ENCODE results near the gene PODXL.
A peak's percentile ranks its signal among the peaks of the same experiment; 100 is the strongest.
"Not testable (repeated sequence)": the region's sequence is repeated elsewhere in the genome, so short reads cannot be mapped to it uniquely, and the experiment has no call there.

PODXL gene

DNA sequence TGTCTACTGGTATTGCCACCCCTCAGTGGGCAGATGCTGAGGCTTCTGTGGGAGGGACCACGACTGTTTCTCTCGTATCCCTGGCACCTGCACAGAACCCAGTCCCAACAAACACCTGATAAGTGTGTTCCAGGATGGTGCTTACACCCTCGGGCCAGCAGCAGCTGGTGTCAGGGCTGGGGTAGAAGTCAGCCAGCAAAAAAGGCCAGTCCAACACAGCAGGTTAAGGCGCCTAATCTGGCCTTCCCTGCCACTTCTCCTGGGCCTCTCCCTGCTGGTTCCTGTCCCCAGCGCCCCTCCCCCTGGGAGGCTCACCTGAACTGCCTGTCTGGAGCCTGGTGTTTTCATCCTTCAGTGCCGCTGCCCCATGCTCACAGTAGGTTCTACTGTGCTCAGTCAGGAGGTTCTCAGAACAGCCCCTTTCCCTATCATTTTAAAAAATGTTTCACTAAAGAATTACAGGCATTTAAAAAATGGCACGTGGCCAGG, 20.0 kb downstream of the PODXL start:
- DNase-seq, result no peak

DNA sequence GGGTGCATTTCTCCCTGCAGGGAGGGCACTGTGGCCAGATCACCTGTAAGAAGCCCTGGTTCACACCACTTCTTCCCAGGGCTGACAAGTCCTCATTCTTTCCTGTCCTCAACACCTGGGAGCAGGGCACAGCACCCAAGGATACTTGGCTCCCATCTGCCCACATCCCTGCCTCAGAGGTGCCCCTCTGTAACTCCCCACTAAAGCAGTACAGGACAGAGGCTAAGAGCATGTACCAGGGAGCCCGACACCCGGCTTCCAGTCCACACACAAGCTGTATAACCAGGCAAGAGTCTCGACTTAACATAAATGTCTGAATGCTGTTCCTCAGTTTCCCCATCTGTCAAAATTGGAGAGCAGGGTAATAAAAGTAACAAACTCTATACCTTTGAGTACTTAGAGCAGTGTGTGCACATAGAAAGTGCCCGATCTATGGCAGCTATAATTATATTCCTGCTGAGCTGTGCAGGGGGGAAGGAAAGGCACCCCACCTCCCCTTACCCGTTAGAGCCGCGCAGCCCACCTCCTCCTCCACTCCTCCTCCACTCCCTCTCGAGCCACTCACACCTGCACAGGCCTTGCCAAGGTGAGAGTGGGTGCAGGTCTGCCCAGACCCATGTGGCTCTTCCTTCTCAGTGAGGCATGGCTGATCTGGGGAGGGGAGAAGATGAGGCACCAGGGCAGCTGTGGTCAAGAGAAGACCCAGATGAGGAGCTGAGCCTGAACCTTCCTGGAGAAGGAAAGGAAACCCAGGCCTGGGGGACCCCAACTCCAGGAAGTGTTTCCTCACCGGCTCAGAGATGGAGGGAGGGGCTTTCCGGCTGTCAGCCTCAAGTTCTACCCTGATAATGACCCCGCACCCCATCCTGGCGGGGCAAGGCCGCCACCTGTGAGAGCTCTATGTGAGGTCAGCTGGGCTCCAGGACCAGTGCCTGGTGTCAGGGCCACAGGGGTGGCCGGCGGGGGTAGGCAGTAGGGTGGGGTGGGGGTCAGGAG, 22.6 kb downstream of the PODXL start:
- no peak for DNase-seq

DNA sequence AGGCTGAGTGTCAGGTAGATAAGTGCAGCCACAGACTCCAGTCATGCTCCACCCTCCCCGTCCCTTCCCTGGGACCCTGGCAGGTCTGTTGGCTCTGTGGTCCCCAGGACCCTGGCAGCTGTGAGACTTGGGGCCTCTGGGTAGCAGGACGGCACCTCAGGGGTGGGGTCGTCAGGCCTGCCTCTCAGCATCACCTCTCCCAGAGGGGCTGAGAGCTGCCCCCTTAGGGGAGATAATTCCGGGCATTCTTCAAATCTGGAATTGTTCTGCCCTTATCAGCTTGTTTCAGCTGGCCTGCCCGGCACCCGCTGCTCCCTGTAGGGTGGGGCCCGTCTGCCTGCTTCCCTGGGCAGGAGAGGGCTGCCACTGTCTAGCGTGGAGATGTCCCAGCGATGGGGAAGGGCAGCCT, 23.3 kb downstream of the PODXL start:
- no peak for DNase-seq

DNA sequence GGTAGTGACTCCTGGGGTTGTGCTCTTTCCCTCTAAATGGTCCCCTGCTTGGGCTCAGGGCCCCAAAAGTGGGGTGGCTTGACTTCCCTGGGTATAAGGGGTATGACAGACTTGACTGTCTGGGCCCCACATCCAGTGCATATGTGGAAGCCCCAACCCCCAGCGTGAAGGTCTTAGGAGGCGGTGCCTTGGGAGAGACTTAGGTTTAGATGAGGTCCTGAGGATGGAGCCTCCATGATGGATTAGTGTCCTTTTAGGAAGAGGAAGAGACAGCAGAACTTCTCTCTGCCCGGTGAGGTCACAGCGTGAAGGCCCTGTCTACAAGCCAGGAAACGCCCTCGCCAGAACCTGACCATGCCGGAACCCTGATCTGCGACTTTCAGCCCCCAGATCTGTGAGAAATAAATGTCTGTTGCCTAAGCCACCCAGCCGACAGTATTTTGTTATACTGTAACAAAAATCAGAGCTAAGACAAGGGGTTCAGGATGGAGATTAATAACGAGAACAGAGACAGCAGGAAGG, 23.8 kb downstream of the PODXL start:
- DNase-seq, result no peak

DNA sequence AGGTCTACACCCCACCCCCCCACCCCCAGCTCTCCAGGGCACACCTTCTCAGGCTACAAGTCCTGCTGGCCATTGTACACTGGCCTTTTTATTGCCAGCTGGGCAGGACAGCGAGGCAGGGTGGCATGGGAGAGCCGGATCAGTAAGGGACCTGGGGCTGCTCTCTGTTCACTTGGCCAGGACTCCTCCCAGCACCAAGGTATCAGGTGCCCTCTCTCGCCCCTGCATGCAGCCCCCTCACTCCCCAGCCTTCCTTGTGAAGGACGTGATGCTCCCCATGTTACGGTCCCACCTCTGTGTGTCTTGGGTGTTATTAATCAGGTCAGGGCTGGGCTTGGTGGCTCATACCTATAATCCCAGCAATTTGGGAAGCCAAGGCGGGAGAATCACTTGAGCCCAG, 26.3 kb downstream of the PODXL start:
- no peak for DNase-seq

DNA sequence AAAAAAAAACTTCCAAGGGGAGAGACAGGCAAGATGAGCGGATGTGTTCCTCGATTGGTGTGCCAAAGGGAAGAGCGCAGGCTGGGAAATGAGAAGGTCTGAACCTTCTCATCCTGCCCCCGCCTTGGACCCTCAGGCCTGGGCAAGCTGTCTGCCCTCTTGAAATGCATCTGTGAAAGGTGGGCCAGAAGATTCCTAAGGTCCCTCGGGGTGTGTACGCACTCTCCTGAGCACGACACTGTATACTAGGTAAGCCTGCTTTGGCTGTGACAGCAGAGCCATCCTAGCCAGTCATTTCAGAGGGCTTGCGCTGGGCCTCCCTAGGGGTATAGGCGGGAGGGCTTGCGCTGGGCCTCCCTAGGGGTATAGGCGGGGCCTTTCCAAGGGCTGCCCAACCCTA, 26.8 kb downstream of the PODXL start:
- no peak for DNase-seq

DNA sequence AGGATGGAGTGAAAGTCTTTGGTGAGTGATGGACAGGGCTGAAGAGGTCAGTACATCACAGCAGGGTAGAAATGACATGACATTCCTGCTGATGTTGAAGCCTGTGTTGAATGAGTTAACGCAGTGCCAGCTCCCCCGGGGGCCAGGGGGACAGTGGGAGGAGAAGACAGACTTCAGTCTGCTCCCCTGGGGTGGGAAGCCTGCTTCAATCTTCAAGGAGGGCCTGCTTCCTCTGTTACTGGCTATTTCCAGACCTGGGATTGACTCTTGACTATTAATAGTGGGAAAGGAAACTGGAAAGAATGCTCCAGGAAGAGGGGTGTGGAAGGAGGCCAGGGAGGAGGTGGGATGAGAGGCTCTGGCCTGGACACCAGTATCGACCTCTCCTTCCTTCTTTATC, 27.2 kb downstream of the PODXL start:
- no peak for DNase-seq

DNA sequence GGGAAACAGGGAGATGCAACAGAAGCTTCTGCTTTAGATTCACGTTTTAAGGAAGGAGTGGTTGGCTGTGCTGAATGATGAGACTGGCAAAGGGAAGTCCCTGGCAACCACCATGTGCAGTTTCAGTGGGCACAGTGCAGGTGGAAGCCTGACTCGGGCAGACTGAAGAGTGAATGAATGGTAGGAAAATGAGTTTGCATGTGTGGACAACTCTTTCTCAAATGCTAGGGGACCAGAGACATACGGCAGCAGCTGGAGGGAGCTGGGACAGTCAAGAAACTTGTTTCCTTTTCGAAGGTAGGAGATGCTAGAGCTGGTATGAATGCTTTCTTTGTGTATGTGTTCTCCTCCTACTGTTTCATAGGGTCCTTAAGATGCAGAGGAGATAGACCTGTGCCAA, 29.0 kb downstream of the PODXL start:
- no peak for DNase-seq

DNA sequence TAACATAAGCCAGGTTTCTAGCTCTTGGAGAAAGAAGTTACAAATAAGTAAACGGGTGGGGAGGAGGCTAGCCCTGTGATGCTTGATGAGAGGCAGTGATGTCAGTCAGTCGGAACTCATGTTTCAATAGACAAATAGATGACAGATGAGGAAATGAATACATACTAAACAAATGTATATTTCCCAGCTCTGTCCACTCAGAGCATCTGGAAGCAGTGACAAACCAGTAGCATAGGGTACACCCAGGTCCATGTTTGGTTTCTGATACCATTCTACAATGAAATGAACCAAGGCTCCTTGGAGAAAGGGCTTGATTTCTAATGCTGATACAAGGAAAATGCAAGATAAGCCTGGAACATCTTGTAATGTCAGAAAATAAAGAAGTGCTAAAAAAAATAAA, 30.6 kb downstream of the PODXL start:
- DNase-seq, result no peak

DNA sequence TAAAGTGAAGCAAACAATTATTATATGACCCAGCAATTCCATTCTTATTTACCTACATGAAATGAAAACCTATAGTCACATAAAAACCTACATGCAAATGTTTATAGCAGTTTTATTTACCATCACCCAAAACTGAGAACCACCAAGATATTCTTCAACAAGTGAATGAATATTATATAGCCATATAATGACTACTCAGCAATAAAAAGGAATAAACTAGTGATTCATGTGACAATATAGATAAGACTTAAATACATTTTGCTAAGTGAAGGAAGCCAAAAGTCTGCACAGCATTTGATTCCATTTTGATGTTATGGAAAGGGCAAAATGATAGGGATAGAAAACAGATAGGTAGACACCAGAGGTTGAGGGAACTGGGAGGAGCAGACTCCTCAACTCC, 31.7 kb downstream of the PODXL start:
- no peak for DNase-seq

DNA sequence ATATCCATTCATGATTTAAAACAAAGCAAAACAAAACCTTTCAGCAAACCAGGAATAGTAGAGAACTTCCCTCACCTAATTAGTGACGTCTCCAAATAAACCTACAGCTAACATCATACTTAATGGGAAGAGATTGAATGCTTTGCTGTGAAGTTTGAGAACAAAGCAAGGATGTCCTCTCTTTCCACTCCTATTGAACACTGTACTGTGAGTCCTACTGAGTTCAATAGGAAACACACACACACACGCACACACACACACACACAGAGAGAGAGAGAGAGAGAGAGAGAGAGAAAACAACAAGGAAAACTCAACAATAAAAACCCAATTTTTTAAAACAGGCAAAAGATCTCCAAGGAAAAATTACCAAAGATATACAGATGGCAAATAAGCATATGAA, 32.3 kb downstream of the PODXL start:
- no peak for DNase-seq

DNA sequence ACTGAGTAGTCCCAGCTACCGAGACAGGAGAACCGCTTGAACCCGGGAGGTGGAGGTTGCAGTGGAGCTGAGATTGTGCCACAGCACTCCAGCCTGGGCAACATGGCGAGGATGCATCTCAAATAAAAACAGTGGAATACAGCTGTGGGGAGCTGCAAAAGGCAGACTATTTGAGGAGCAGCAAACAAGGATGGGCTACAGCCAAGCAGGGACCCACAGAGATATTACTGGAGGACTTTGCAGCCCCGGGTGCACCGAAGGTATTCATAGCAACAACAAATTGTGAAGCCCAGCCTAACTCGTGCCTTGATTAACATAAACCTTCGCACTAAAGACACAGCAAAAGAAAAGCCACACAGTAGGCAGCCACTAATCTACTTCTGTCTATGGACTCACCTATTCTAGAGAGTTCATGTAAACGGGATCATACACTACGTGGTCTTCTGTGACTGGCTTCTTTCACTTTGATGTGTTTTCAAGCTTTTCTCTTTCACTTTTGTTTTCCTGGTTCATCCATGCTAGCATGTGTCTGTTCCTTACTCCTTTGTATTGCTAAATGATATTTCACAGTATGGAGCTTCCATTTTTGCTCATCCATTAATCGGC, 34.0 kb downstream of the PODXL start:
- DNase-seq, result peak in 1 of 5 donors; percentile 59

DNA sequence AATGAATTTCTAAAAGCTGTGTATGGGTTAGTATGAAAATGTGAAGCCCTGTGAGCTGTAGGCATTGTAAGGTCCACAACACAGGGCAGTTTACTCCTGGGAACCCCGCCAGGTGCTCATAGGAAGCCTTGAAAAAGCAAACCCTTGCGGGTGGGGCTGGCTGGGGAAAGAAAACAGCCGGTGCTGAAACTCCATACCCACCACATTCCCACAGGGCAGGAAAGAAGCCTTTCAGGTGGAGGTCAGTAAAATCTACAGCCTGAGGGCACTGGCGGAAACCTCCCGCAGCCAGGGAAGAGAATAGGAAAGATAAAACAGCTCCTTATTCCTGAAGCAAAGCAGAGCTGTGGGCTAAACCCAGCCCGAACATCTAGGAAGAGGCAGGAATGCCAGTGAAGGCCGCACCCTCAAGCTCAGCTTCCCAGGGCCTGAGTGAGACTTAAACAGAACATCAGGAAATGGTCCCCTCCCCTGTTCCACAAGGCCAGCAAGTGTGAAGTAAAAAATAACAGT, 34.7 kb downstream of the PODXL start:
- DNase-seq, result no peak

DNA sequence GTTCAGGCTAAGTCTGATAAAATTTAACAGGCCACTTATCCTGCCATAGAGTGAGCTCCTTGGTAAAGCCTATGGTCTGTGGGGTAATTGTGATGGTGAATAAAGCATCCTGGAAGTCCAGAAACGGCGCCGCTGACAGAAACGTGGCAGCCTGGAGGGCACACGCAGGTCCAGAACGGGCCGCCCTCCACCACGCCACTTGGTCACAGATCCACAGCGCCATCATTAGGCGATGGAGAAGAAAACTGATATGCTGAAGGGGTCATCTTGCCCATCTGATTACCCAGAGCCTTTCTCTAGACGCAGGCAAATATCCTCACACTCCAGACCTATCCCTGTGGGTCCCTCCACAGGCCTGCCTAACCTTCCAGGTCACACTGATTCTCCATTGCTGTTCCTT, 37.8 kb downstream of the PODXL start:
- DNase-seq, result no peak

DNA sequence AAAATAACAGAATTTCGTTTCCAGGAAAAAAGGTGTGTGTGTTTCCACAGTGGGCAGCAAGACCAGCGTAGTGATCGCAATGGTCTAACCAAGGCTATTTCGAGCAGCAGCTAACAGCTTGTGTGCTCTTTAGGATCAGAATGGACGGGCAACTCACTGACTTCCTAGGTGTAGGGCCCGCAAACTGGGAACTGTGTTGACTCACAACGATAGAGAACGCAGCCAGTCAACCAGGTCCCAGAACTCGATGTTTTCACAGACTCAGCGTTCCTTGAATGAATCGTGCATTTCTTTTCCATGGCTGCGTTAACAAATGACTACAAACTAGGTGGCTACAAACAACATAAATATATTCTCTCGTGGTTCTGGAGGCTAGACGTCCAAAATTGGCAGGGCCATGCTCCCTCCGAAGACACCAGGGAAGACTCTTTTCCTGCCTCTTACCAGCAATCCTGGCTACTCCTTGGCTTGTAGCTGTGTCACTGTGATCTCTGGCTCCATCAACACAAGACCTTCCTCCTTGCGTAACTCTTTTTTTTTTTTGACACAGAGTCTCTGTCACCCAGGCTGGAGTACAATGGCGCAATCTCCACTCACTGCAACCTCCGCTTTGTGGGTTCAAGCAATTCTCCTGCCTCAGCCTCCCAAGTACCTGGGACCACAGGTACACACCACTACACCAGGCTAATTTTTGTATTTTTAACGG, 39.1 kb downstream of the PODXL start:
- no peak for DNase-seq

DNA sequence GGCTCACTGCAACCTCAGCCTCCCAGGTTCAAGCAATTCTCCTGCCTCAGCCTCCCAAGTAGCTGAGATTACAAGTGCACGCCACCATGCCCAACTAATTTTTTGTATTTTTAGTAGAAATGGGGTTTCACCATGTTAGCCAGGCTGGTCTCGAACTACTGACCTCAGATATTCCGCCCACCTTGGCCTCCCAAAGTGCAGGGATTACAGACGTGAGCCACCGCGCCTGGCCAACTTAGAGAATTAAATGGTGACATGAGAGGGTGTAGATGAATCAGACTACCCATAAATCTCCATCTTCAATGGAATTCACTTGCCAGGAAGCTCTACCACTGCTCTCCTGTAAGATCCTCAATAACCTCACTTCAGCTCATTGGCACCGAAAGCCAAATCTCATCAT, 41.0 kb downstream of the PODXL start:
- DNase-seq, result not testable (repeated sequence)

DNA sequence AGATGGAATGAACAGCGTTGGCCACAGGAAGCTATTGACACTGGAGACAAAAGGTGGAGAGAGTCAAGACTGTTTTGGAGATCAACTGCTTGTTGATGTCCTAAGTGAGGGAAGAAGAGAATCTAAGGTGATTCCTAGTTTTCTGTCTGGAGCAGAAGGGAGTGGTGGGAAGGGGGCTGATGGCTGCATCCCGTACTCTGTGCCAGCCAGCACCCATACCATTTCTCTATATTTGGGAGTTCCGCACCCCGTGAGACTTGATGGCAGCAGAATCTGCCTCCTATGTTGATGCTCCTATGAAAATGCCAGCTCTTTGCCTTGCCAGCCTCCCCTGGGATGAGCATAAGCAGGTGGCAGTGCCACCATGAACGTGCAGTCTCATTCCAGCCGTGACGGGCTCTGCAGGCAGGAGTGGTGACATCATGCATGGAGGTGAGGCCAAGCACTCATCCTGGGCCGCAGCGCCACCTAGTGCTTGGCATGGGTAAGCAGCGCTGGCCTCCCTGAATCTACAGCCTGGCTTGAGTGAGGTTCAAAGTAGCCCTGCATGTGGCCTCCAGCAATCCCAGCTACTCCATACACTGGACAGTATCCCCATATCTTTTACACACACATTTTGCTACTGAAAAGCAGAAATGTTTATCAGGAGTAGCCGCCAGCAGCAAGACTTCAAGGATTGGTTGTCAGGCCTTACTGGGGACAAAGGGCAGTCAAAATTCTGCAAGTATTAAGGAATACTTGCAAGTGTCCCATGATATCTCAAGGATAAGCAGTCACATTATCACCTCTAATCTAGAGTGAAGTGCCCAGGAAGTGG, 43.0 kb downstream of the PODXL start:
- DNase-seq, result peak; percentile 44 to 80 (median 62)

DNA sequence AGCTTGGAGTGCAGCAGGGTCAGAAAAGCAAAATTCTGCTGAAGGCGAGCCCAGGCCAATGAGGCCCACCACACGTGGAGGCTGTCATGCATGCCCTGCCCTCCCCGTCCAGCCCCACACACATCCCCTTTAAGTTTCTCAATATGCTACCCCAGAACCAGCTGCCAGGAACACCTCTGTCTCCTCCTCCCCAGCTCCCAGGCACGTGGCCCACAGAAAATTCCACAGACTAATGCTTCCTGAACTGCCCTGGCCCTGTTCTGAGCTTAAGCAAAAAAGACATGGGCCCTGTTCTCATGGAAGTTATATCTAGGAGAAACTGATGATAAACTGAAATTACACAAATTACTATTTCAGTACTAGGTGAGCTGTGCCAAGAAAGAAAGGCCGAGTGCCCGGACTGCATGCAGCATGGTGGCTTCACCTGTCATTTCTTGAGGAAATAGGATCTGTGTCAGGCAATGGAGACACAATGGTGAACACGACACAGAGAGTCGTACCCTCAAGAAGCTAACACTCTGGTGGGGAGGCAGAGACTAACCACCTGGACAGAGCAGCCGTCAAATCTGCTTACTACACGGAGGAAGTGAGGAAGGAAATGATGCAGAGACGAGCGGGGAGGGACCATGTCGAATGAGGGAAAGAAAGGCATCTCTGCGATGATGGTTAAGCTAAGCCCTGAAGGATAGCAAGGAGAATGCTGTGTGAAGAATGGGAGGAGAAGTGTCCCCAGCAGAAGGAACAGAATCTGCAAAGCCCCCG, 44.5 kb downstream of the PODXL start:
- DNase-seq, result no peak

DNA sequence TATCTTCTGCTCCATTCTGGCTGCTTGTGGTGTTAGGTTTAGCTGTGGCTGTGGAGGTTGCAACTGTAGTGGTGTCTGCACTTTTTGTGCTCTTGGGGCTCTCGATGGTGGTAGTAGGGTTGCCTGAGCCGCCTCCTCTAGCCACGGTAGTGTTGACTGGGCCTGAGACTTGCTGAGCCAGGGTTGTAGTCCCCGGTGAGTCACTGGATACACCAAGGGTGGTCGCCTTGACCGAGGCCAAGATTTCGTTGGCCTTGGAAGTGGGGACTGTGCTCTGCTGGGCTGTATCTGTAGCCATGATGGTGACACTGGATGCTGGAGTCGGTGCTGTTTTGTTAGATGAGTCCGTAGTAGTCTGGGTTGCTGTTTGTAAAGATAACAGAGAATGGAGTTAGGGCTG, 45.4 kb downstream of the PODXL start:
- no peak for DNase-seq

DNA sequence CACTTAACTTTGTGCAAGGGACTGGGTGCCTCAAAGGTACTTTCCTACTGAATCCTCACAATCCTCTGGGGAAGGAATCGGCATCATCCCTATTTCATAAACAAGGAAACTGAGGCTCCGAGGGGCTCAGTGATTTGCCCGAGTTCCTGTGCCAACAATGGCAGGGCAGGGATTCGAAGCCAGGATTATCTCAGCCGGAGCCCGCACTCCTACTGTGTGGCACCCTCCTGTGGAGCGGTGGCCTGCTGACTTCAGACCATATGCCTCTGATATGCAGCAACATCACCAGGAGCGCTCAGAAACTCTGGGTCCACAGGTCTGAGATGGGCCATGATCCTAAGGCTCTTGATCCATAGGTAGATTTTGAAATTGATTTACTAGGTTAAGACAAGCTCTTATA, 46.6 kb downstream of the PODXL start:
- no peak for DNase-seq

DNA sequence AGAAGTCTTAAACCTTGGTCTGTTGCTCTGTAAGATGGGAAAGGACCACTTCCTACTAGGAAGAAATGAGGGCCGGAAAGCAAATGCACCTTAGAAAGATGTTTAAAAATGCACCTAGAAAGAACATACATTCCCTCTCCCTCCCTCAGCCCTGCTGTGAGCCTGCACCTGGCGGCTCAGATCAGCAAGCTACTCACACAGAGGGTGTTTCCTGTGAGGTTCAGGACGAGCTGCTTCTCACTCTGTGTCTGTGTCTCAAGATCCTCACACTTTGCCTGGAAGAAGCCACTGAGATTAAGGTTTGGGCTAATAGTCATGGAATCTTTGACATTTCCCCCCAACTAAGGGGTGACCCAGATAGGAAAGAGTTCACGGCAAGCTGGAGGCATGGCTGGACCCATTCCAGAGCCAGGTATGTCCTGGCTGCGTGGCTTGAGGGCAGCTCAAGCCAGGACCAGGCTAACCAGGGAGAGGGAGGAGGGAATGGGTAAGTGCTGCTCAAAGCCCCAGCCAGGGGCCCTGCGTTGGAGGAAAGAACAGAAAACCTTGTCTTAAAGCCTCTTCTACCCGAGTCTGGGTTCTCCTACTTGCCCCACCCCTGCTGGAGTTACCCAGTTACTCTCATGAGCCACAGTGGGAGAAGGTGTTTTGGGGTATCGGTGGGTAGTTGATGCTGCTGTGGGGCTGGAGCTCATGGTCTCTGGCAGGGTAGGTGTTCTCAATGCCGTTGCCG, 47.5 kb downstream of the PODXL start:
- no peak for DNase-seq
